ENCODE data around the gene RASA4B.
A peak's percentile ranks its signal among the peaks of the same experiment; 100 is the strongest.

The RASA4B gene

DNA sequence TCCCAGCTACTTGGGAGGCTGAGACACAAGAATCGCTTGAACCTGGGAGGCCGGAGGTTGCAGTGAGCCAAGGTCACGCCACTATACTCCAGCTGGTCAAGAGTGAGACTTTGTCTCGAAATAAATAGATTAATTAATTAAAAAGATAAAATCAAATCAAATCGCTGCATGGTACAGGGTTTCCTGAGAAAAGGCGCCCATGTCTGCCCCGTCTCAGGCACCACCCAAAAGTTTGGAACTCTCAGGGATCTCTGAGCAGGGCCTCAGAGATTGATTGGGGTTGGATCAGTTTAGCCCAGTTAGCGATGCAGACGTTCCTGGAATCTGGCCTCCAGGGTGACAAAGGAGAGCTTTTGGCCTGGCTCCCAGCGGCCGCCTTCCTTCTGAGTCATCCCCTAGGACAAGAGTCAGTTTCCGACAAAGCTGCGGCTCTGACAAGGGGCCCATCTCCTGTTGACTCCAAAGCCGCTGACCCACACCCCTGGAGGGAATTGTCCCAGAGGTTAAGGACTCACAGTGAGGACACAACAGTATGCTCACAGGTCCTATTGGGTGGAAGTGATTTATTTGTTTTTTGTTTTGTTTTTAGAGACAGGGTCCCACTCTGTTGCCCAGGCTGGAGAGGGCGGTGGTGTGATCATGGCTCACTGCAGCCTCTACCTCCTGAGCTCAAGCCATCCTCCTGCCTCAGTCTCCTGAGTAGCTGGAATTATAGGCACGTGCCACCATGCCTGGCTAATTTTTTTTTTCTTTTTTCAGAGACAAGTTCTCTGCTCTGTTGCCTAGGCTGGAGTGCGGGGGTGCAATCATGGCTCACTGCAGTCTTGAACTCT lies 77.4 kb downstream of the RASA4B start:
- TF ChIP-seq CTCF (IDR thresholded peaks at IDR 0.05; ENCODE audit: unreplicated experiment in 3 of 3), result no peak
- Mint-ChIP-seq H3K9me3 (no peaks in the 10 kb centered on the region), H3K27ac (no peak overlapping the region), H3K4me1 (peaks cover 5% of the 10 kb centered on the region), H3K36me3 (ENCODE audit: low read depth) (peaks cover 20% of the 10 kb centered on the region), H3K4me3 (no peak overlapping the region), H3K27me3 (ENCODE audit: low read depth) (no peaks in the 10 kb centered on the region)

GRCh38 chr7:102436118-102436517 lies 81.5 kb downstream of the RASA4B start:
- H3K4me3 Mint-ChIP-seq, result peak overlapping the region; percentile 45 to 70 (median 63)
- H3K4me1 Mint-ChIP-seq, result peaks cover 12% of the 10 kb centered on the region
- H3K27me3 Mint-ChIP-seq (ENCODE audit: low read depth), result no peaks in the 10 kb centered on the region
- peaks cover 10% of the 10 kb centered on the region for H3K36me3 Mint-ChIP-seq (ENCODE audit: low read depth)
- H3K27ac Mint-ChIP-seq, result no peak overlapping the region
- H3K9me3 Mint-ChIP-seq, result no peaks in the 10 kb centered on the region
- TF ChIP-seq CTCF (IDR thresholded peaks at IDR 0.05; ENCODE audit: unreplicated experiment in 3 of 3), result no peak

DNA sequence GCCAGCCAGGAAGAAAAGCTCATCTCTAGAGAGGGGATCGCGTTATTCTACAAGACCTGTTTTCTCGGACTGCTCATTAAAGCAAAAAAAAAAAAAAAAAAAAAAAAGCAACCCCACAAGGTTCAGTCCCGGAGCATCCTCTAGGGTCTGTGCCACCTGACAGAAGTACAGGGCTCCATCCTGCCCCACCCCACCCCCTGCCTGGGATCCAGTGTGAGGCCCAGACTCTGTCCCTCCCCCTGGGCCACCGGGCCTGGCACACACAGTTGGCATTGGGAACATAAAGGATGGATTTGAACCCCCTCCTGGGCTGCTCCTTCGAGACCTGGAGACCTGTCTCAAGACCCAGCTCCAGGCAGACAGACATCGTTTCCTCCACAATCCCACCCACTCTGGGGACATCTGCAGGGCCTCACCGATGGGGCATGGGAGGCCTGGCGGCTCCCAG lies 83.5 kb downstream of the RASA4B start:
- no peak for TF ChIP-seq CTCF (IDR thresholded peaks at IDR 0.05; ENCODE audit: unreplicated experiment in 3 of 3)
- Mint-ChIP-seq H3K36me3 (ENCODE audit: low read depth) (peaks cover 7% of the 10 kb centered on the region), H3K27me3 (ENCODE audit: low read depth) (no peaks in the 10 kb centered on the region), H3K4me3 (peak overlapping the region; percentile 85 to 89 (median 88)), H3K4me1 (peaks cover 16% of the 10 kb centered on the region), H3K9me3 (no peaks in the 10 kb centered on the region), H3K27ac (peak overlapping the region; percentile 46 to 85 (median 85))

GRCh38 chr7:102433219-102434038 lies 84.1 kb downstream of the RASA4B start, which contains the start of gene ORAI2:
TSS of gene ORAI2 (plus strand) at chr7:102433575. CDS start at chr7:102438957, 5,382 bp downstream.
- peaks cover 16% of the 10 kb centered on the region for H3K4me1 Mint-ChIP-seq
- H3K27ac Mint-ChIP-seq, result peak within 1 kb of the TSS; percentile 46 to 86 (median 85)
- peak within 1 kb of the TSS; percentile 85 to 89 (median 88) for H3K4me3 Mint-ChIP-seq
- TF ChIP-seq CTCF (IDR thresholded peaks at IDR 0.05; ENCODE audit: unreplicated experiment in 3 of 3), result no peak
- H3K27me3 Mint-ChIP-seq (ENCODE audit: low read depth), result no peaks in the 10 kb centered on the region
- H3K36me3 Mint-ChIP-seq (ENCODE audit: low read depth), result peaks cover 6% of the 10 kb centered on the region
- H3K9me3 Mint-ChIP-seq, result no peaks in the 10 kb centered on the region

Data from nephron (organoid).